Calu3 (cell line): ENCODE results near the gene OLIG1. TPM values are rescaled to one million over a fixed set of nuclear protein-coding genes. Genes with fewer than 3 reads are reported as not detected.

Source experiments
- BruUV-seq: library from RNA; stranded (reverse); fragments of 400-500 nt; replicated peaks from 2 replicates; lab custom pipeline; 2021; lab: Mats Ljungman, UMichigan
- CTCF ChIA-PET: fragments of 300-600 bp; sonication (Branson Sonifier 250); formaldehyde crosslinking; loops from one replicate; lab custom pipeline; 2022; ENCODE audit warnings: antibody characterized with exemption; lab: Charles Lee
- DNase-seq: peaks from one replicate; pipeline ENCODE4 v3.0.0; 2022
- H3K27ac Mint-ChIP-seq: one replicate; pipeline ENCODE4 v1.8.0; 2022; ENCODE audit warnings: mixed read lengths; ENCODE audit not compliant: unreplicated experiment
- H3K27me3 Mint-ChIP-seq: one replicate; pipeline ENCODE4 v1.8.0; 2022; ENCODE audit warnings: mixed read lengths; ENCODE audit not compliant: unreplicated experiment
- H3K36me3 Mint-ChIP-seq: one replicate; pipeline ENCODE4 v1.8.0; 2022; ENCODE audit warnings: mild to moderate bottlenecking, moderate library complexity, mixed read lengths; ENCODE audit not compliant: insufficient read depth, unreplicated experiment
- H3K4me1 Mint-ChIP-seq: one replicate; pipeline ENCODE4 v1.8.0; 2022; ENCODE audit warnings: mild to moderate bottlenecking, low read depth, mixed read lengths; ENCODE audit not compliant: unreplicated experiment
- H3K4me3 Mint-ChIP-seq: one replicate; pipeline ENCODE4 v1.8.0; 2022; ENCODE audit warnings: mild to moderate bottlenecking, low read depth, moderate library complexity, mixed read lengths; ENCODE audit not compliant: unreplicated experiment
- H3K9me3 Mint-ChIP-seq: one replicate; pipeline ENCODE4 v1.8.0; 2022; ENCODE audit warnings: low read depth, mixed read lengths; ENCODE audit not compliant: unreplicated experiment
- CTCF ChIP-seq: fragments of 200-600 bp; IDR thresholded peaks from one replicate; pipeline ENCODE4 v1.8.0; 2022; ENCODE audit warnings: antibody characterized with exemption; ENCODE audit not compliant: unreplicated experiment
- intact Hi-C: fragments of 100-400 bp; cut with micrococcal nuclease; formaldehyde crosslinking; loops from one replicate; pipeline ENCODE4 v1.10.0; 2022; ENCODE audit not compliant: unreplicated experiment
- total RNA-seq: library from RNA; stranded (reverse); gene quantifications from 2 replicates; pipeline ENCODE4 v1.2.3, GENCODE V29; 2022

Gene OLIG1
- total RNA-seq, 1 experiment from 2014 or later, result not detected

DNA sequence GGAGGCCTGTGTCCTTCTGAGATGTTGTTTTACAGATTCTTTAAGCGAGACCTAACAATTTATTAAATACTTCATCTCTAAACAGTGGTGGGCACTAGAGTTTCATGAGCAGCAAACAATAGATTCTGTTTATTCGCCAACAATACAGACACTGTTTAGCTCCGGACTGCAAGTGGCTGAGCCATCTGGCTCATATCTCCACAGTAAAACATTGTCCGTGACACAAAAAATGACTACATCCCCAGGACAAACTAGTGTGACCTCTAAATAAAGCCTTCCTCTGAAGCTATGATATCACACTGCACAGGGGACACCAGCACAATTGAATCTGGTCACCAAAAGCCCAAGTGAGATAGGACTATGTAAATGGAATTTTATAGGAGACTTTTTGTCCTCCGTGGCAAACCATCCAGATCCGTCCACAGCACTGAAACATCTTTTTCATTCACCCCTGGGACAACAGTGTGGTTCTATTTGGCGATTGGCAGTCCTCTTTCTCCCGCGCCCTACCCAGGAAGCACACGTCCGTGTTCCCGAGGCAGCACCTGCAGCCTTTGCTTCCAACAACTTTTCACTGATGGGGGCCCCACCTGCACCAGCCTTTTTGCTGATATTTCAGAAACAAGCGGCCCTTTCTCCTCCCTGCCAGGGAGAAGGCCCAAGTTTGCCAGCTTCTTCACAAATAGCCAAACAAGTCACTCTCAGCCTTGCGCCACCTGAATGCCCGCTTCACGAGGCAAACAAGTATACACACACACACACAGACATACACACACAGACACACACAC lies 47.4 kb downstream of the OLIG1 start:
- Mint-ChIP-seq H3K27me3 (peaks cover 72% of the 10 kb centered on the region), H3K27ac (no peak overlapping the region), H3K36me3 (no peaks in the 10 kb centered on the region), H3K9me3 (no peaks in the 10 kb centered on the region), H3K4me1 (no peaks in the 10 kb centered on the region), H3K4me3 (no peak overlapping the region)
- no TSS peak for BruUV-seq
- CTCF ChIA-PET, result no interaction called here
- no peak for DNase-seq
- TF ChIP-seq CTCF, result no peak
- intact Hi-C loops, result no loop called here

Other genes with a start within 250 kb of the OLIG1 start
- not detected in 2 replicates for gene OLIG2, start 44.2 kb upstream of the OLIG1 start, total RNA-seq
- 25.5 and 31.0 TPM in 2 replicates for gene IFNAR2, start 159.8 kb downstream of the OLIG1 start, total RNA-seq
- 16.0 and 18.2 TPM in 2 replicates for gene IL10RB, start 196.2 kb downstream of the OLIG1 start, total RNA-seq